ENCODE results near the gene ZNF618.

ZNF618 gene

GRCh38 chr9:113876151-113876992 lies at the start of gene ZNF618:
Gene ZNF618, plus strand, starts transcription at chr9:113876309. Its CDS starts 72 bp downstream, at chr9:113876381.
- no peak for DNase-seq

GRCh38 chr9:113828221-113828620 lies 47.9 kb upstream of the ZNF618 start:
- no peak for DNase-seq

- DNase-seq: no peak
Observed at GRCh38 chr9:113837334-113837733, 38.8 kb upstream of the ZNF618 start.

GRCh38 chr9:113842086-113842485 lies 34.0 kb upstream of the ZNF618 start:
- no peak for DNase-seq

- DNase-seq: no peak
Observed at GRCh38 chr9:113844466-113844865, 31.6 kb upstream of the ZNF618 start.

GRCh38 chr9:113851359-113851758 lies 24.8 kb upstream of the ZNF618 start:
- no peak for DNase-seq

GRCh38 chr9:113851873-113852272 lies 24.2 kb upstream of the ZNF618 start:
- DNase-seq: no peak

- DNase-seq: no peak
Observed at GRCh38 chr9:113853333-113853732, 22.8 kb upstream of the ZNF618 start.

- DNase-seq: no peak
Observed at GRCh38 chr9:113854310-113854709, 21.8 kb upstream of the ZNF618 start.

GRCh38 chr9:113857875-113858274 lies 18.2 kb upstream of the ZNF618 start:
- DNase-seq: no peak

- DNase-seq: no peak
Observed at GRCh38 chr9:113858282-113858681, 17.8 kb upstream of the ZNF618 start.

- no peak for DNase-seq
Observed at GRCh38 chr9:113863345-113863744, 12.8 kb upstream of the ZNF618 start.

GRCh38 chr9:113868501-113868900 lies 7.6 kb upstream of the ZNF618 start:
- no peak for DNase-seq

GRCh38 chr9:113872485-113873143 lies 3.5 kb upstream of the ZNF618 start:
- DNase-seq: no peak

GRCh38 chr9:113873446-113873845 lies 2.7 kb upstream of the ZNF618 start:
- DNase-seq: no peak

GRCh38 chr9:113873926-113874325 lies 2.2 kb upstream of the ZNF618 start:
- no peak for DNase-seq

- DNase-seq: no peak
Observed at GRCh38 chr9:113875459-113876150, 504 bp upstream of the ZNF618 start.

- no peak for DNase-seq
Observed at GRCh38 chr9:113876993-113877368, 872 bp downstream of the ZNF618 start.

- no peak for DNase-seq
Observed at GRCh38 chr9:113879318-113879717, 3.2 kb downstream of the ZNF618 start.

GRCh38 chr9:113879911-113880310 lies 3.8 kb downstream of the ZNF618 start:
- DNase-seq: no peak

- no peak for DNase-seq
Observed at GRCh38 chr9:113882181-113882580, 6.1 kb downstream of the ZNF618 start.

- DNase-seq: no peak
Observed at GRCh38 chr9:113882636-113883164, 6.6 kb downstream of the ZNF618 start.

GRCh38 chr9:113885183-113886025 lies 9.3 kb downstream of the ZNF618 start:
- no peak for DNase-seq
